H9 (cell line): ENCODE data around the gene DIS3L. TPM values are rescaled to one million over a fixed set of nuclear protein-coding genes. Genes with fewer than 3 reads are reported as not detected.

ENCODE experiments used
- DNase-seq: peaks from one replicate; pipeline ENCODE4 v3.0.0-alpha.2; 2017
- H2AFZ ChIP-seq: one replicate; pipeline ENCODE4 v1.6.1; 2013; ENCODE audit warnings: mild to moderate bottlenecking, low read length, control low read depth, moderate library complexity
- H2AK5ac ChIP-seq: 2 replicates; pipeline ENCODE4 v1.6.1; 2013; ENCODE audit warnings: low read length, control low read depth, mixed read lengths; ENCODE audit not compliant: insufficient read length
- H2BK120ac ChIP-seq: one replicate; pipeline ENCODE4 v1.6.1; 2013; ENCODE audit warnings: low read depth, mild to moderate bottlenecking, low read length, control low read depth, inconsistent platforms; ENCODE audit not compliant: poor library complexity, severe bottlenecking
- H2BK12ac ChIP-seq: 2 replicates; pipeline ENCODE4 v1.6.1; 2013; ENCODE audit warnings: low read length, control low read depth, mixed read lengths, low read depth; ENCODE audit not compliant: insufficient read length
- H2BK15ac ChIP-seq: 2 replicates; pipeline ENCODE4 v1.6.1; 2013; ENCODE audit warnings: low read depth, low read length, control low read depth
- H2BK20ac ChIP-seq: one replicate; pipeline ENCODE4 v1.6.1; 2013; ENCODE audit warnings: low read depth, mild to moderate bottlenecking, low read length, control low read depth, inconsistent platforms; ENCODE audit not compliant: poor library complexity, severe bottlenecking
- H2BK5ac ChIP-seq: 2 replicates; pipeline ENCODE4 v1.6.1; 2013; ENCODE audit warnings: low read length, control low read depth, mixed read lengths; ENCODE audit not compliant: insufficient read length
- H3K14ac ChIP-seq: 2 replicates; pipeline ENCODE4 v1.6.1; 2013; ENCODE audit warnings: low read length, control low read depth; ENCODE audit not compliant: insufficient read depth
- H3K18ac ChIP-seq: 2 replicates; pipeline ENCODE4 v1.6.1; 2013; ENCODE audit warnings: low read depth, mild to moderate bottlenecking, mixed read lengths, low read length, control low read depth; ENCODE audit not compliant: insufficient read length
- H3K23ac ChIP-seq: 2 replicates; pipeline ENCODE4 v1.6.1; 2013; ENCODE audit warnings: low read length, control low read depth, mixed read lengths, low read depth; ENCODE audit not compliant: insufficient read length
- H3K23me2 ChIP-seq: 2 replicates; pipeline ENCODE4 v1.6.1; 2013; ENCODE audit warnings: low read depth, mild to moderate bottlenecking, mixed read lengths, low read length, control low read depth; ENCODE audit not compliant: insufficient read length, poor library complexity, severe bottlenecking
- H3K27ac ChIP-seq: 2 replicates; pipeline ENCODE4 v1.5.1; 2013; ENCODE audit warnings: low read length, control low read depth, mixed read lengths, low read depth; ENCODE audit not compliant: insufficient read length
- H3K27me3 ChIP-seq: 2 replicates; pipeline ENCODE4 v1.6.1; 2013; ENCODE audit warnings: low read length, control low read depth, inconsistent platforms; ENCODE audit not compliant: insufficient read depth
- H3K4ac ChIP-seq: 2 replicates; pipeline ENCODE4 v1.6.1; 2013; ENCODE audit warnings: low read depth, mild to moderate bottlenecking, control low read depth, inconsistent platforms, low read length, moderate library complexity
- H3K4me1 ChIP-seq: 2 replicates; pipeline ENCODE4 v1.6.1; 2013; ENCODE audit warnings: low read length, control low read depth, inconsistent platforms; ENCODE audit not compliant: insufficient read depth
- H3K4me2 ChIP-seq: 2 replicates; pipeline ENCODE4 v1.6.1; 2013; ENCODE audit warnings: low read length, control low read depth, mixed read lengths; ENCODE audit not compliant: insufficient read length, insufficient read depth
- H3K56ac ChIP-seq: 2 replicates; pipeline ENCODE4 v1.6.1; 2013; ENCODE audit warnings: low read depth, mild to moderate bottlenecking, mixed read lengths, low read length, control low read depth; ENCODE audit not compliant: insufficient read length
- H3K79me1 ChIP-seq: 2 replicates; pipeline ENCODE4 v1.6.1; 2013; ENCODE audit warnings: low read depth, mild to moderate bottlenecking, moderate library complexity, low read length, control low read depth, inconsistent platforms; ENCODE audit not compliant: insufficient read depth, poor library complexity, severe bottlenecking
- H3K79me2 ChIP-seq: 2 replicates; pipeline ENCODE4 v1.6.1; 2013; ENCODE audit warnings: low read length, control low read depth, inconsistent platforms; ENCODE audit not compliant: insufficient read depth
- H3K9ac ChIP-seq: 2 replicates; pipeline ENCODE4 v1.6.1; 2013; ENCODE audit warnings: low read length, control low read depth, mixed read lengths; ENCODE audit not compliant: insufficient read length; ENCODE audit errors: extremely low read depth
- H3K9me3 ChIP-seq: one replicate; pipeline ENCODE4 v1.6.1; 2013; ENCODE audit warnings: low read depth, low read length, inconsistent platforms; ENCODE audit not compliant: control insufficient read depth
- H3T11ph ChIP-seq: one replicate; pipeline ENCODE4 v1.6.1; 2013; ENCODE audit warnings: mild to moderate bottlenecking, low read length, control low read depth, inconsistent platforms
- H4K20me1 ChIP-seq: one replicate; pipeline ENCODE4 v1.6.1; 2013; ENCODE audit not compliant: control insufficient read depth, insufficient read length, insufficient read depth
- H4K5ac ChIP-seq: 2 replicates; pipeline ENCODE4 v1.6.1; 2013; ENCODE audit warnings: low read depth, mild to moderate bottlenecking, mixed read lengths, low read length, control low read depth; ENCODE audit not compliant: insufficient read length
- H4K8ac ChIP-seq: replicated peaks from 2 replicates; pipeline ENCODE4 v1.6.1; 2013; ENCODE audit warnings: low read length, control low read depth, mixed read lengths, low read depth; ENCODE audit not compliant: insufficient read length
- H4K91ac ChIP-seq: 2 replicates; pipeline ENCODE4 v1.6.1; 2013; ENCODE audit warnings: low read depth, mild to moderate bottlenecking, moderate library complexity, mixed read lengths, low read length, control low read depth; ENCODE audit not compliant: insufficient read length
- H3K27ac Mint-ChIP-seq, 3 experiments: 2 replicates in 2 of 3; 3 replicates in 1 of 3; pipeline ENCODE4 v1.8.0; 2020 to 2021; ENCODE audit warnings: mixed read lengths in 3 of 3, mild to moderate bottlenecking in 1 of 3, moderate library complexity in 1 of 3
- H3K27me3 Mint-ChIP-seq: 2 replicates; pipeline ENCODE4 v1.8.0; 2021; ENCODE audit warnings: low read depth, mild to moderate bottlenecking, moderate library complexity, mixed read lengths
- H3K36me3 Mint-ChIP-seq, 3 experiments: 2 replicates in 2 of 3; 3 replicates in 1 of 3; pipeline ENCODE4 v1.8.0; 2020 to 2021; ENCODE audit warnings: low read depth in 3 of 3, mixed read lengths in 3 of 3; ENCODE audit not compliant: insufficient read depth in 1 of 3
- H3K4me1 Mint-ChIP-seq, 2 experiments: 2 replicates each; pipeline ENCODE4 v1.8.0; 2020; ENCODE audit warnings: mixed read lengths in 2 of 2
- H3K4me3 Mint-ChIP-seq, 2 experiments: 2 replicates in 1 of 2; 3 replicates in 1 of 2; pipeline ENCODE4 v1.8.0; 2020 to 2021; ENCODE audit warnings: mild to moderate bottlenecking in 2 of 2, mixed read lengths in 2 of 2, moderate library complexity in 1 of 2
- H3K9me3 Mint-ChIP-seq, 2 experiments: 2 replicates in 1 of 2; 3 replicates in 1 of 2; pipeline ENCODE4 v1.8.0; 2020; ENCODE audit warnings: mild to moderate bottlenecking in 2 of 2, mixed read lengths in 2 of 2, moderate library complexity in 1 of 2
- CTCF ChIP-seq: fragments of 200-600 bp; sonication (generic); conservative IDR thresholded peaks from 3 replicates; pipeline ENCODE4 v1.8.0; 2021; ENCODE audit warnings: antibody characterized with exemption, mild to moderate bottlenecking
- WGBS: extraction: QIAGEN DNeasy Blood & Tissue Kit; methylation state at CpG from one replicate; pipeline ENCODE4 v1.1.7; 2013; ENCODE audit warnings: missing lambda C conversion rate, low lambda C conversion rate, mixed read lengths; ENCODE audit not compliant: insufficient read length; ENCODE audit errors: extremely low coverage; 5-methylcytosine and 5-hydroxymethylcytosine counted together
- total RNA-seq: library from RNA; stranded (reverse); gene quantifications from 2 replicates; pipeline ENCODE4 v1.2.1, GENCODE V29; 2021

The DIS3L gene
- total RNA-seq, 1 experiment from 2014 or later, result 30.2 TPM

- H3T11ph ChIP-seq, result no peak overlapping the region
- H4K5ac ChIP-seq, result no peak overlapping the region
- no peak overlapping the region for H3K9ac ChIP-seq
- no peak overlapping the region for H3K27ac Mint-ChIP-seq
- no peak overlapping the region for H3K14ac ChIP-seq
- H3K4ac ChIP-seq, result no peak overlapping the region
- H3K36me3 Mint-ChIP-seq, result peaks cover 3 to 26% (median 14%) of the 10 kb centered on the region in 3 experiments; a peak in 6 of 7 replicates
- no peak overlapping the region for H2AFZ ChIP-seq
- H3K27ac ChIP-seq, result no peak overlapping the region
- H3K18ac ChIP-seq, result no peak overlapping the region
- no peak overlapping the region for H2AK5ac ChIP-seq
- no peak overlapping the region for H4K8ac ChIP-seq
- H3K79me1 ChIP-seq, result no peaks in the 10 kb centered on the region
- no peak overlapping the region for H3K4me3 Mint-ChIP-seq
- H3K79me2 ChIP-seq, result no peaks in the 10 kb centered on the region
- H2BK20ac ChIP-seq, result no peak overlapping the region
- no peaks in the 10 kb centered on the region for H3K27me3 ChIP-seq
- H3K23ac ChIP-seq, result no peak overlapping the region
- no peak overlapping the region for H2BK15ac ChIP-seq
- peaks cover 7% of the 10 kb centered on the region; the same call in 1 of the 2 replicates for H3K4me1 ChIP-seq
- no peak for TF ChIP-seq CTCF
- H3K4me2 ChIP-seq, result no peak overlapping the region
- H4K20me1 ChIP-seq, result no peaks in the 10 kb centered on the region
- H3K56ac ChIP-seq, result no peak overlapping the region
- peaks cover 7% of the 10 kb centered on the region for H3K23me2 ChIP-seq
- no peak overlapping the region for H2BK120ac ChIP-seq
- no peak overlapping the region for H2BK12ac ChIP-seq
- no peak overlapping the region for H2BK5ac ChIP-seq
- WGBS, result no CpG with 5 or more reads among the region's 5 CpGs
- H4K91ac ChIP-seq, result no peak overlapping the region
- peaks cover 30 to 42% of the 10 kb centered on the region in 2 experiments for H3K4me1 Mint-ChIP-seq
- H3K27me3 Mint-ChIP-seq, result no peaks in the 10 kb centered on the region
- H3K9me3 ChIP-seq, result no peaks in the 10 kb centered on the region
- DNase-seq, result no peak
- no peaks in the 10 kb centered on the region for H3K9me3 Mint-ChIP-seq
Observed at GRCh38 chr15:66296186-66296585, 2.8 kb downstream of the DIS3L start.
